K562 (cell line): ENCODE data around the gene PPM1G. TPM values are rescaled to one million over a fixed set of nuclear protein-coding genes. Genes with fewer than 3 reads are reported as not detected.

ENCODE experiments used
- ARID1B ChIP-seq: fragments of 450-650 bp; IDR thresholded peaks from 2 replicates; pipeline ENCODE4 v1.6.1; 2016; ENCODE audit warnings: antibody characterized with exemption, mild to moderate bottlenecking, inconsistent platforms
- CHD1 ChIP-seq: fragments of 200-600 bp; sonication (generic); IDR thresholded peaks from one replicate; pipeline ENCODE4 v1.6.1; 2012; ENCODE audit warnings: mild to moderate bottlenecking, moderate library complexity, low read length, inconsistent platforms
- CHD4 ChIP-seq: fragments of 200-600 bp; sonication (generic); IDR thresholded peaks from 3 replicates; pipeline ENCODE4 v1.6.1; 2012; ENCODE audit warnings: low read depth, mild to moderate bottlenecking, mixed read lengths, low read length, inconsistent platforms; ENCODE audit not compliant: insufficient read depth, insufficient replicate concordance, poor library complexity, severe bottlenecking
- CREBBP ChIP-seq: IDR thresholded peaks from one replicate; pipeline ENCODE4 v1.6.1; 2012; ENCODE audit warnings: low read depth, mild to moderate bottlenecking, control low read depth, inconsistent platforms, low read length
- CTCF ChIP-seq, 3 experiments: IDR thresholded peaks in 2 of 3; conservative IDR thresholded peaks in 1 of 3; 2 replicates each; pipeline ENCODE4 v1.5.1; 2011 to 2012; ENCODE audit warnings: low read length in 3 of 3, mild to moderate bottlenecking in 3 of 3, control low read depth in 2 of 3, improper control_type of control experiment in 1 of 3, inconsistent platforms in 1 of 3, low read depth in 1 of 3, mixed read lengths in 1 of 3, moderate library complexity in 1 of 3; ENCODE audit not compliant: insufficient read depth in 2 of 3
- FOXK1 ChIP-seq: sonication (generic); formaldehyde crosslinking; IDR thresholded peaks from 2 replicates; pipeline ENCODE4 v1.8.0; 2022; ENCODE audit warnings: missing genetic modification reagents, mild to moderate bottlenecking, borderline replicate concordance
- IFI16 ChIP-seq: fragments of 250-450 bp; sonication (Bioruptor Pico); IDR thresholded peaks from 2 replicates; pipeline ENCODE4 v2.1.2; 2022; ENCODE audit warnings: mild to moderate bottlenecking, inconsistent platforms
- IRF9 ChIP-seq: fragments of 450-650 bp; IDR thresholded peaks from 2 replicates; pipeline ENCODE4 v1.6.1; 2016; ENCODE audit warnings: missing biosample characterization, missing genetic modification characterization
- KDM4B ChIP-seq, 2 experiments: fragments of 450-650 bp in 1 of 2; sonication (generic) in 1 of 2; IDR thresholded peaks; 2 replicates each; pipeline ENCODE4 v1.6.1; 2016 to 2017; ENCODE audit warnings: borderline replicate concordance in 2 of 2, antibody characterized with exemption in 1 of 2, low read depth in 1 of 2, mild to moderate bottlenecking in 1 of 2
- LARP7 ChIP-seq: fragments of 450-650 bp; IDR thresholded peaks from 2 replicates; pipeline ENCODE4 v1.6.1; 2016
- MBD2 ChIP-seq: sonication (generic); IDR thresholded peaks from 2 replicates; pipeline ENCODE4 v1.6.1; 2016; ENCODE audit warnings: low read depth, borderline replicate concordance
- MCM3 ChIP-seq: fragments of 450-650 bp; IDR thresholded peaks from 2 replicates; pipeline ENCODE4 v1.6.1; 2016
- MECOM ChIP-seq: fragments of 250-450 bp; sonication (Bioruptor Pico); IDR thresholded peaks from 2 replicates; pipeline ENCODE4 v1.8.0; 2022; ENCODE audit warnings: inconsistent platforms
- MIER1 ChIP-seq: fragments of 450-650 bp; IDR thresholded peaks from 2 replicates; pipeline ENCODE4 v1.6.1; 2016; ENCODE audit warnings: antibody characterized with exemption, mild to moderate bottlenecking, low read depth
- MYNN ChIP-seq, 2 experiments: sonication (generic); formaldehyde crosslinking in 1 of 2; IDR thresholded peaks; 2 replicates each; pipeline versions ENCODE4 v1.5.0 to v1.6.1; 2016 to 2020; ENCODE audit warnings: antibody characterized with exemption in 1 of 2, missing genetic modification reagents in 1 of 2
- SMARCB1 ChIP-seq: IDR thresholded peaks from 2 replicates; pipeline ENCODE4 v1.6.1; 2011; ENCODE audit warnings: improper control_type of control experiment, low read depth; ENCODE audit not compliant: insufficient read length
- TFE3 ChIP-seq: fragments of 450-650 bp; formaldehyde crosslinking; IDR thresholded peaks from 2 replicates; pipeline ENCODE4 v1.4.0; 2020; ENCODE audit warnings: mild to moderate bottlenecking, mixed read lengths
- TSHZ1 ChIP-seq: fragments of 250-450 bp; sonication (Bioruptor Pico); IDR thresholded peaks from 2 replicates; pipeline ENCODE4 v1.4.0; 2020; ENCODE audit warnings: mild to moderate bottlenecking, moderate library complexity
- ZNF324 ChIP-seq: fragments of 250-450 bp; sonication (Bioruptor Pico); IDR thresholded peaks from 2 replicates; pipeline ENCODE4 v1.4.0; 2020; ENCODE audit warnings: mild to moderate bottlenecking
- ZNF507 ChIP-seq: conservative IDR thresholded peaks from 2 replicates; pipeline ENCODE4 v1.6.1; 2017; ENCODE audit warnings: missing genetic modification characterization, missing compliant biosample characterization
- ZSCAN29 ChIP-seq: fragments of 450-650 bp; IDR thresholded peaks from 2 replicates; pipeline ENCODE4 v1.6.1; 2017
- polyA plus RNA-seq, 8 experiments: library from polyadenylated mRNA; depleted of rRNA in 4 of 8; stranded (reverse) in 5 of 8; unstranded in 3 of 8; fragments of >200 nt; fragmentation: Nextera tagmentation in 2 of 8; fragmentation: Illumina TruSeq in 1 of 8; extraction: Ambion mirVana in 2 of 8; extraction: Trizol in 1 of 8; gene quantifications; 2 replicates each; pipeline versions ENCODE4 v1.2.1 to v1.2.3, GENCODE V29; 2011 to 2014; ENCODE audit warnings: inconsistent platforms in 1 of 8, missing spikeins in 1 of 8
- total RNA-seq, 7 experiments: library from RNA; depleted of rRNA in 6 of 7; stranded (reverse); fragments of >200 nt in 6 of 7; fragmentation: Illumina TruSeq in 2 of 7; extraction: Trizol in 2 of 7; gene quantifications; 2 replicates each; pipeline versions ENCODE4 v1.2.1 to v1.2.3, GENCODE V29; 2011 to 2021; ENCODE audit warnings: low replicate concordance in 1 of 7

Gene PPM1G
- total and polyA plus RNA-seq, 9 of the 15 experiments (the other 6 are each of a cell fraction or from before 2014, with no cell fraction given), result 61.7 to 230 (median 153) TPM

GRCh38 chr2:27428978-27429541, 19.7 kb upstream of the PPM1G start (continued):
- TF ChIP-seq FOXK1 (CRISPR knock-in tag) (no peak), CTCF (IDR thresholded peaks at IDR 0.05 in 2 of 3, conservative IDR thresholded peaks at IDR 0.05 in 1 of 3; ENCODE audit: insufficient read depth in 2 of 3, low read depth in 1 of 3, low read length in 3 of 3) (no peak), ARID1B (no peak), MYNN (IDR thresholded peaks at IDR 0.05) (no peak), MYNN (CRISPR knock-in tag; IDR thresholded peaks at IDR 0.05) (no peak), IRF9 (tag) (no peak), ZSCAN29 (no peak), MBD2 (no peak), CHD4 (no peak), MCM3 (no peak), TSHZ1 (CRISPR knock-in tag) (no peak), MECOM (no peak), CHD1 (no peak), IFI16 (no peak), KDM4B (IDR thresholded peaks at IDR 0.05; ENCODE audit: borderline replicate concordance in 2 of 2, low read depth in 1 of 2) (no peak), SMARCB1 (no peak), ZNF324 (no peak), TFE3 (CRISPR knock-in tag) (no peak), CREBBP (no peak), LARP7 (no peak), MIER1 (no peak), ZNF507 (no peak)
